HG03045 (cell line): ENCODE measurements around the gene ATP1B3.
A peak's percentile ranks its signal among the peaks of the same experiment; 100 is the strongest.
"Not testable (repeated sequence)": the region's sequence is repeated elsewhere in the genome, so short reads cannot be mapped to it uniquely, and the experiment has no call there.

Experiments
- ATAC-seq: cut with Tn5 transposase; IDR thresholded peaks from one replicate; pipeline ENCODE4 v1.9.1; 2021; ENCODE audit warnings: mild to moderate bottlenecking, moderate library complexity; ENCODE audit not compliant: unreplicated experiment

ATP1B3 gene

DNA sequence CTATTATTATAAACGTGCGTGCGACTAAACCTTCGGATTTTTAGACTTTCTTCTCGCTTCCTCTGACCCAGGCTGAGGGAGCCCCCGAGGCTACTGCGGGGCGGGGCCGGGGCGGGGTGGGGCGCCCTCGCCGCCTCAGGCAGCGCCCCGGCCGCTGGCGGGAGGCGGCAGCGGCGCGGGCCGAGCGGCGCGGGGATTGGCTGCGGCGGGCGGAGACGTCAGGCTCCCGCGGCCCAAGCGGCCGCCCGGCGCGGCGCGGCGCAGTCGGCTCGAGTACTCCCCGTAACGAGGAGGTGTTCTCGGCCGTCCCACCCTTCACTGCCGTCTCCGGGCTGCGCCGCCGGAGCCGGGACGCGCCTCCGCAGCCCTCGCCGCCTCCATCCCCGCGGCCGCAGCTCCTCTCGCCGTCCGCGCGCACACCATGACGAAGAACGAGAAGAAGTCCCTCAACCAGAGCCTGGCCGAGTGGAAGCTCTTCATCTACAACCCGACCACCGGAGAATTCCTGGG lies at the start of gene ATP1B3:
Gene ATP1B3, plus strand, starts transcription at position 263 of the 510 bp plus-strand sequence. Its CDS starts 159 bp downstream, at position 422.
- peak; percentile 83 for ATAC-seq

DNA sequence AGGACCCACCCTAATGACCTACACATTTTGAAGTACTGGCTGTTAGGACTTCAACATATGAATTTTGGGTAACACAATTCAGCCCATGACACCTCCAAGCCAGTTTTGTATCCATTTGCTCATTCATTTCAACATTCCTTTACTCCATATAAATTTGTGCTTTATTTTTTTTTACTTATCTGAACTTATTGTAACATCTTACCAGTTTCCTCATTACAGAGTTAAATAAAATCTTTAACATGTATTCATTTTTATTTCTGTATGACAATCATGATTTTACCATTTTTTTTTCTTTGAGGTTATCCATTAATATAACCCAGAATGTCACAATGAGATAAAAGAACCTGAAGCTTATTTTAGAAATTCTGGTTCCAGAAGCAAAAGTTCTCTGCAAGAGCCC lies 48.0 kb upstream of the ATP1B3 start:
- no peak for ATAC-seq

DNA sequence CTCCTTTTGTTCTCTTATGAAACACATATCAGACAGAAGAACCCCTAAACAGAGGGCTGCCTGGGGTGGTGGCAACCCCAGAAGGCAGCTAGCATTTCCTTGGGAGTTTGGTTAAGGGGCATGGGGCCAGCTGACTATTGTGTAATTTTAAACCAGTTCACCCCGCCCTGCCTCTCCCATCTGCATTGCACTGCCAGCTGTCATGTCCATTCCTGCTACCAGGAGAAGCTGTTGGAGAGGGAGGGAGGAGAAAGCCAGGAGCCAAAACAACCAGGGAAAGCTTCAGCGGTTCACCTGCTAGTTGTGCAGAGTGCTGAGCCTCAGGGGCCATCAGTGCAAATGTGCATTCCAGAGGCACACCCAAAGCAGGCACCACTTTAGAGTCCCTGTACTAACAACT lies 47.6 kb upstream of the ATP1B3 start:
- ATAC-seq, result no peak

DNA sequence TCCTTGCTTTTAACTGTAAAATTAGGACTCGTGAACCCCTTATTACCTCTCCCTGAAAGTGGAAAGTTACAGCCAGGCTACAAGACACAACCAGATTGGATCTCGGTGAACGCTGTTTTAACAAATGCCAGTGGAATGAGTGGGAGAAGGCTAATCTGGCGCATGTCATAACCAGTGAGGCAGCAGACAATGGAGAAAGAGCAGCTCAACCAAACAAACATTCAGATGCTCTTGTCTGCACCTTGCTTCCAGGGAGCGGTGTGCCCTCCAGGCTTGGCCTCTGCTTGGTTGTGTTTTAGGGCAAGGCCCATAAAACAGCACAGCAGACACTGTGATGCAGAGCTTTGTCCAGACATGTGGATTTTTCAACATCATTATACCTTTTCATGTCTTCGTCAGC lies 45.9 kb upstream of the ATP1B3 start:
- no peak for ATAC-seq

DNA sequence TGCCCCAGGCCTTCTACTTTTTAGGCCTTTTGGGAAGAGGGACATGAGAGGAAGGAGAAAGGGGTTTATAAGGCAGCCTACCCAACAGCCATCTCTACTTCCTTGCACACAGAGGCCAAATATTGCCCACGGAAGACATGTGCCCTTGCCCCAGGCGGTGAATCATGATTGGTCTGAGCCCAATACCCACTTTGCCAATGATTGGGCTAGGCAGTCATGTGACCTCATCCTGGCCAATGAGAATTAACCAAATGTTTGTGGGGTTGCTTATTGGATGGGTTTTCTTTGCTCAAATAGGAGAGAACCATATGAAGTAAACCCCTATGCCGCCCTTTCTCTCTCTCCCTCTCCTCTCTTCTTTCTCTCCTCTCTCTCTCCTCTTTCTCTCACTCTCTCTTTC lies 42.2 kb upstream of the ATP1B3 start:
- ATAC-seq, result no peak

DNA sequence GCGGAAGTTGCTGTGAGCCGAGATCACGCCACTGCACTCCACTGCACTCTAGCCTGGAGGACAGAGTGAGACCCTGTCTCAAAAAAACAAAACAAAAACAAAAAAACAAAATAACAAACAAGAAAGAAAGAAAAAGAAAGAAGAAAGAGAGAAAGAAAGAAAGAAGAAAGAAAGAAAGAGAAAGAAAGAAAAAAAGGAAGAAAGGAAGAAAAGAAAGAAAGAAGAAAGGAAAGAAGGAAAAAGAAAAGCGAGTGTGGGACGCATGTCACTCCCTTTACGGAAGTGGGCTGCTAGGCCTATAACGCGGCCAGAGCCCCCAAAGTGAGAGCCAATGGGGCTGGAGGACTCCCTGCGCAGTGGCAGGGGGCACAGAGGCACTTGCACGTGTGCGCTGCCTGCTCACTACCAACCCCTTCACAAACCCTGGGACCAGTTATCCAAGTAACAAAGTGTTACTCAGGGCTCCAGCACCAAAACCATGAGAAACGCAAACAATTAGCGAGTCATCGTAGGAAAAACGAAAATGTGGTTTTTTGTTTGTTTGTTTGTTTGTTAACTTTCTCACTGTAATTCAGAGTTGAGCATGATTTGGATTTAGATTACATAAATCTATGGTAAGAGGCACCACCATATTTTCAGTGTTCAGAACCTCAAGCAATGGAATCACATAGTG lies 40.8 kb upstream of the ATP1B3 start:
- ATAC-seq, result no peak

DNA sequence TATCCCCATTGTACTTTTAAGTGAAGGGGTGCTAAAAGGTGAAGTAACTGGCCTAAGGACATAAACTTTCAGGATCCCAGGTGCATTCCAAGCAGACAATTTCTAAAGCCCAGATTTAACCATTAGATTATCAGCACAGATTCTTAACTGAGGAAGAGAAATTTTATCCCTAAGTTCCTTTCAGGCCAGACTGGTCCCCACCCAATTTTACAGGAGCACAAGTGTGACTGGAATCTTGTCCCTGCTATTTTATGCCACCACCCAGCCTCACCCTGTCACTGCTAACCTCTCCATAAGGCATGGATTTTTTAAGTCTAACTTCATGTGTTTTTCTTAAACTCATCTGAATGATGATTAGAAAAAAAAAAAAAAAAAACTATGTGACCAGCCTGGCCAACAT lies 37.1 kb upstream of the ATP1B3 start:
- ATAC-seq, result no peak

DNA sequence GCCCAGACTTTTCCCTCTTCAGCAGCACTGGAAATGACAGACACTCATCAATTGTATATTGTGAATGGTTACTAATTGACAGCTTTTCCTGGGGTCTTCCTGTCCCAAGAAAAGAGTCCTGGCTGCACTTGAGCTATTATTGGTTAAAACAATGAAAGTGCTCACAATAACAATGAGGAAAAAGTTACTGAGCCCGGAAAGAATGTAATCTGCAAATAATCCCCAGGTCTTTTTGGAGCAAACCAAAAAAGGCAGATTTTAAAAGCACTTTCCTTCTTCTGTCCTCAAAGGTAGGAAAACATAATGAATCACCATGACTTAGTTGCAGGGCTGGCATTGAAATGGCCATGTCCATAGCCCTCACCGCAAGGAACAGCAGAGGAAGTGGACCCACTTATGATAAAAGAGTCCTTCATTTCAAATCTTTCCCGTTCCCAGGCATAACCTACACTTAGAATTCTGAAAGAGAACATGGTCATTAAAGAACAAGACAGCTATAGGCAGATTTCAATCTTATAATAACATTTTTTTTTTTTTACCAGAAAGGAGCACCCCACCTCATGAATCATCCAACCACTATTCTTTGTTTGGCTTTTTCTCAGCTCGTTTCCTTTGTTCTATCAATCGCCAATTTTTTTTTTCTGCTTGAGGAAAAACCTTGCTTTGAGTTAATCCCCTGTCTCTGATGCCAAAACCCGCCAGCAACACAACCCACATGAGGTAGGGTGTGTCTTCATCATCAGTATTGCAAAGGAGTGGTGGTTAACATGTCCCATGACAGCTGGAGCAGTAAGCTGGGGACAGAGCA lies 35.5 kb upstream of the ATP1B3 start:
- ATAC-seq, result no peak

DNA sequence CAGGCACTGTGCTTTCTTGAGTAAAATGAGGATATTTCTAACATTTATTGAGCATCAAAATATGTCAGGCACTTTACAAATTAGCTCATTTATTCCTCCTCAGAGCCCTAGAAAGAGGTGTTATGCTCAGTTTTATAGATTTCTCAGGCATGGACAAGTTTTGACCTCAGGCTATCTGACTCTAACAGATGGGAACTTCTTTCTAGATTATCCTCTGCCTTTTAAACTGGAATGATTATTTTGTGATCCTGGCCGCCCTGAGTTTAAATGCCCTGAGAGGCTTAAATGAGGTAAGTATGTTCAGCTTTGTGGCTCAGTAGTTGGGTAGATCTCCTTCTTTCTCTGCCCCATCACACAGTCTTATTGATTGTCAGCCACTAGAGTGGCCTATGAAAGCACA lies 32.3 kb upstream of the ATP1B3 start:
- ATAC-seq, result no peak

DNA sequence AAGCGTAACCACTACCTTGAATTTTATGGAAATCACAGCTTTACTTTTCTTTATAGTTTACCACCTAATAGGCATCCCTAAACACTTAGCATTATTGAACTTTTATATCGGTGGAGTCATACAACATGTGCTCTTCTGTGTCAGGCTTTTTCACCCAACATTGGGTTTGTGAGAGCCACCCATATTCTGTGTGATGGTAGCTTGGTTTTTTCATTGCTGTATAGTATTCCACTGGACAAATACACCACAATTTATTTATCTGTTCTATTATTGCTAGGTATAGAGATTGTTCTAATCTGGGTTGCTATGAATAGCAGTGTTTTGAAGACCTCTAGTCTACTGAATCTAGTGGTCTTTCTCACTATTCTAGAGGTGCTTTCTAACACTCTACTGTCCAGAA lies 31.6 kb upstream of the ATP1B3 start:
- no peak for ATAC-seq

DNA sequence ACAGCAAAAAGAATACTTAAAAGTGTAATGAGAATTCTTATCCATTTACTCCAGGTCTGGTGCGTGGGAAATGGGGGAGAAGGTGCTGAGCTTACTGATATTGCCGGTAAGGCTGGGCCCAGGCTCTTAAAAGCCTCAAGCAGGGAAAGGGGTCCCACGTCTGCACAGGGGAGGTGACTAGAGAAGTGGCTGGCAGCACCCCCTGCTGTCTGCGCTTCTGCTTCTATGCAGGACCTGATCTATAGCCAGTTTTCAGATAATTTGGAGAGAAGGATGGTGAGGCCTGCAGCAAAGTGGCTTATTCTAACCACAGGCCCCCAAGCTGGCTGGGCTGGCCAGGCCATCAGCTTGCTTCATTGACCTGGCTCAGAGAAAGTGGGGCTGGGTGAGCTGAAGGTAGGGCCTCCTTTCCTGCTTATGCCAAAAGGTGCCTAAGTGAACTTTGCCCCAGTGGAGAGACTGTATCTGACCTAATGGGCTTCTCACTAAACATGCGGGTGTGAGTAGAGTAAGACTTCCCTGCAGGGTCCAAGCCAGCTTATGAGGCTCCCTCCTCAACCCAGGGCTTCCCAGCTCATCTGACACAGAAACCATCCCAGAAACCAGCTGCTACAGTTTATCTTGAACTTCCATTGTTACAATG lies 30.9 kb upstream of the ATP1B3 start:
- ATAC-seq, result no peak

DNA sequence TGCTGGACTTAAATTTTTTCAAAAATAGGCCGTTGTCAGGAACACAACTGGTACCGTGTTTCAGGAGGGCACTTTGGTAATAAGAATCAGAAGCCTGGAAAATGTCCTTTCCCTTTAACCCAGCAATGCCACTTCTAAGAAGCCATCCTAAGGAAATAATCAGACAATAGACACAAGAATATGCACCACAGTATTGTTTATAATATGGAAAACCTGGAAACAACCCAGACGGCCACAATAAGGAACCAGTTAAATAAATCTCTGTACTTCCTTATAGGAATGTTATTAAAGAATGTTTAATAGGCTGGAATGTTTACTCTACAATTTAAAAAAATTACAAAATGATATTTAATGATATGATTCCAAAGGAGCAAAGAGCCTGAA lies 30.4 kb upstream of the ATP1B3 start:
- no peak for ATAC-seq

DNA sequence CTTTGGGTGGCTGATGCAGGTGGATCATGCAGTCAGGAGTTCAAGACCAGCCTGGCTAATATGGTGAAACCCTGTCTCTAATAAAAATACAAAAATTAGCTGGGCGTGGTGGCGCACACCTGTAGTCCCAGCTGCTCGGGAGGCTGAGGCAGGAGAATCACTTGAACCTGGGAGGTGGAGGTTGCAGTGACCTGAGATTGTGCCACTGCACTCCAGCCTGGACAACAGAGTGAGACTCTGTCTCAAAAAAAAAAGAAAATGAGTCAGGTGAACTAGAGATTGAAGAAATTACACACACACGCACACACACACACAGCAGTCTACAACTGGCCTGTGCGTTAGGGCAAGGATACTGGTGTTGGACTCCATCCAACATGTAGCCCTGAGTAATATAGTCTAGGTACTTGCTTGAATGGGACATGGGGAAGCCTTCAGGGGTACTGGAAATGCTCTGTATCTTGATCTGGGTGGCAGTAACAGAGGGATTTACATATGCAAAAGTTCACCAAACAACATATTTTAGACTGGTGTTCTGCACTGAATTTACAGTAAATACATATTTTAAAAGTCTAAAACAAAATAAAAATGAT lies 28.2 kb upstream of the ATP1B3 start:
- ATAC-seq, result not testable (repeated sequence)

DNA sequence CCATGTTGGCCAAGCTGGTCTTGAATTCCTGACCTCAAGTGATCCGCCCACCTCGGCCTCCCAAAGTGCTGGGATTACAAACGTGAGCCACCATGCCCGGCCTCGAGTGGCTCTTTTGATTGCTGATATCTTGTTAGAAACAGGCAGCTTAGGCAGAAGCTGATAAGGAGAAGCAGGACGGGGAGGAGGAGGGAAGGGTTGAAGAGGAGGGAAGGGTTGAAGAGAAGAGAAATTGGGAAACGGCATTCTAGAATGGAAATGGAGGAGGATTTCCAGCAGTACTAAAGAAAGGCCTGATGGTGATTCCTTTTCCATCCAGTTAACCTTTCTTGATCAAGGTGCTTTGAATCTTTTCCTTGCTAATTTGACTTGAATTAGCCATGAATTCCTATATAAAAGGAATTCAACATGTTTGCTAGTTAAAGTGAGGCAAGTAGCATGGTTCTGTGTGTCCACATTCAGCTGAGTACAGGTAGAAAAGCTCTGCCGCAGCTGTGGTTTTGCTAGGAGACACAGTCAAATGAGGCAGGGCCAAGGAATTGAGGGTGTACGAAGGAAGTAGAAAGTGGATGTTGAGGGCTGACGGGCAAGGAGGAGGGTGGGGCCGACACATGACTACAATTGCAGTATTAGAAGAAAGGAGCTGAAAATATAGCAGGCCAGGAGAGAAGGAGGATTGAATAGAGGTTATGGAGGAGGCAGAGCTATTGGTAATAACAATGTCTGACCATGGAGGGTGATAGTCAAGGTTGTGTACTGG lies 27.2 kb upstream of the ATP1B3 start:
- ATAC-seq, result no peak

DNA sequence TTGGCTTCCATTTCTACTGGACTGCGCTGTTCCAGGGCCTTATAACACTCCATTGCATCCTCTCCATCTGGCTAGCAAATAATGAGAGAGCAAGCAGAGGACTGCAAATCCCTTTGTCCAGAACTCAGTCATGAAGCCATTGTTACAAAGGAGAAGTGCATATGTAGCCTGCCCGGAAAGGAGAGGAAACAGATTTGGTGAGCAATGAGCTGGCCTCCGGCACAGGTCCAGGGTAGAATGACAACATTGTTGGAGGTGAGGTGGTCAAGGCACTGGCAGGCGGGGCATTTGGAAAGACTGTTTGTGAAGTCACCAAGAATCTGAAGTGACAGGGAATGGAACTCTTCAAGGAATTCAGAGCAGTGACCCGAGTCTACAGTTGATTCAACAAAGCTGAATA lies 25.0 kb upstream of the ATP1B3 start:
- ATAC-seq, result no peak

DNA sequence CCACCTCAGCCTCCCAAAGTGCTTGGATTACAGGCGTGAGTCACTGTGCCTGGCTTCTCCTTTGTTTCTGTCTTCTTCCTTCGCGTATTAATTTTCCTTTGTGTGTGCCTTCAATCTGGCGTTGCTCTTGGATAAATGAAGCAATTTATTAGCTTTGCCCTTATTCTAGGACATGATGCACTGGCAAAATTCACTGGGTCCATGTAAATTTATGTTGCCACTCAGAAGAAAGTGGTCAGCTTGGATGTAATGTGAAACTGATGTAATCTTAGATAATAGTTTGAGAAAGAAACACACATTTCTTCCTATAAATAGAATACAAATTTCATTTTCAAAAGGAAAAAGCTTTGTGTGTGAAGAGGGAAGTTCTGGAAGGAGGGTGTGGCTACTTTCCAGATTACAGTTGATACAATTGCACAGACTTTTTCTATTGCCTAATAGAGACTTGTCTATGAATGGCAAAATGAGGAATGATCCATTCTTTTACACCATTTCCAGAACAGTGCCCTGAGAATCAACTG lies 23.3 kb upstream of the ATP1B3 start:
- ATAC-seq, result no peak

DNA sequence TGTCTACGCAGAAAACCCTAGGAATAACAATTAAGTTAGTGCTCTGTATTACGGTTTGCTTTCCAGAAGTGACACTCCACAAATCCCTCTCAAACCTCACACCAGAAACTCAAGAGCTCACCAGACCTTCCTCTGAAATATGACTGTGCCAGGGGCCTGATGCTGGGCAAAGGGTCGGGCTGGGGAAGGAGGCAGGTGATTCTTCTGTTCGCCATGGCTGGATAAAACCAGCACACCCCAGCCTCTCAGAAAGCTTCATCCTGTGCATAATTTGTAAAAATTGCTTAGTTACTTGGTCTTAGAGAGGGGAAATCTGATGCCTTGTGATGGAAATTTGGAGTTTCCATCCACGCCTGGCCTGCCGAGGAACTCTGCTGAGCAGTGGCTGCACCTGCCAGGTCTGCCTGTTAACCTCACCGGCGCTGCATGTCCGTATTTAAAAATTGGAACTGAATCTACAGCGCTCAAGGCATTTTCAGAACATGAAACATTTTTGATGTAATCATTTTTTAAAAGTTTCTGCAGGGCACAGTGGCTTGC lies 22.7 kb upstream of the ATP1B3 start:
- ATAC-seq, result no peak

DNA sequence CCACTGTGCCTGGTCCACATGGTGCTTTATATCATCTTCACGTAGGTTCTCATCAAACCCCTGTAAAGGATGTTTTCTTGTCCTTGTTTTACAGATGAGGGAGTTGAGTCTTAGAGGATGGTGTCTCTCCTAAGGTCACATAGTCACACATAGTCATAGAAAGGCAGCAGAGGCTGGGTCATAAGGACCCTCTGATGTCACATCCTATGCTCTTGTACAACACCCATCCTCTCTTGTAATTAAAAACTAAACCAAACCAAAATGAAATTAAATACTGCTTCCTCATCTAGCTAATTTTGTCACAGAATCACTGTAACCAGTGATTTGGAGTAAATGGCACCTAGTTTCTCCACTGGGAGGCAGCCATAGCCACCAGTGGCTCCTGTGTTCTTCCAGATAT lies 21.8 kb upstream of the ATP1B3 start:
- ATAC-seq, result no peak

DNA sequence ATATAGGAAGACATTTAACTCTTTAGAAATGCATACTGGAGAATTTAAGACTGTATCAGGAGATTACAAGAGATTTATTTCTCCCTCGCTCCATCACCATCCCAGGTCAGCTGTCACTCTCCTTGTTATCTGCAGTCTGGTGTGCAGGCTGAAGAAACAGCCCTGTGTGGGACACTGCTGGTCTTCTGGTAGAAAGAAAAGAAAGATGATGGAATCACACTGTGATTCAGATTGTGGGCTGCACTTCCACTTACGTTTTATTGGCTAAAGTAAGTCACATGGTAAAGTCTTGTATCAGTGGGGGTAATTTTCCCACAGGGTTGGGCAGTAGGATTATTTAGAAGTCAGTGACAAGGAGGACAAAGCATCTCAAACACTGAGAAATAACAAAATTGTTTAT lies 18.1 kb upstream of the ATP1B3 start:
- ATAC-seq, result no peak

DNA sequence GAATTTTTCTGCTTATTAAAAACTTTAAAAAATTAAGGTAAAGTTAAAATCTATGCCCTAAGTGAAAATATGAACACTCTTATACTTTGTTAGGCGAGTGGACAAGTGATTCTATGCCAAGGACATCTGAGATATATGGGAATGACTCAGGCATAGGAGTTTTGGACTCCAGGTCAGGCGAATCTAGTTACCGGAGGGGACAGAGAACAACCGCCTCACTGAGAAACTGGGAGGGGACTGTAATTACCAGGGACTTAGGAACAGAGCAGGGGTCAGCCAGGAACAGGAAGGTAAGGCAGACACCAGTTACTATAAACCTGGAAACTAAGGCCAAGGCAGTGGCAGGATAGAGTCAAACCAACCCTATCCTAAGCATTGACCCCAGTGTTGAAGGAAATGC lies 16.8 kb upstream of the ATP1B3 start:
- no peak for ATAC-seq
